Panc1 (cell line): Measurements from ENCODE around the gene VPS18. TPM values are rescaled to one million over a fixed set of nuclear protein-coding genes. Genes with fewer than 3 reads are reported as not detected.
A peak's percentile ranks its signal among the peaks of the same experiment; 100 is the strongest.

ENCODE experiments used
- ATAC-seq: fragments of 200-7000 bp; cut with Tn5 transposase; 2 replicates; pipeline ENCODE4 v1.9.1; 2020; ENCODE audit warnings: mild to moderate bottlenecking, moderate library complexity
- BruUV-seq: library from RNA; stranded (reverse); fragments of 400-500 nt; replicated peaks from 2 replicates; lab custom pipeline; 2021; lab: Mats Ljungman, UMichigan
- CTCF ChIA-PET: fragments of 300-600 bp; sonication (Branson Sonifier 250); formaldehyde crosslinking; loops from one replicate; lab custom pipeline; 2022; ENCODE audit warnings: antibody characterized with exemption; lab: Charles Lee
- POLR2A ChIA-PET: fragments of 300-600 bp; sonication (Branson Sonifier 250); formaldehyde crosslinking; loops from one replicate; lab custom pipeline; 2022; ENCODE audit warnings: antibody characterized with exemption; lab: Charles Lee
- DNase-seq: peaks from one replicate; pipeline ENCODE4 v3.0.0-alpha.2; 2010; ENCODE audit warnings: low read depth, low spot score
- H3K27ac ChIP-seq: 2 replicates; pipeline ENCODE4 v1.5.1; 2011; ENCODE audit warnings: mild to moderate bottlenecking, low read length, inconsistent platforms
- H3K27me3 ChIP-seq: fragments of 200-500 bp; sonication (Bioruptor generic); 2 replicates; pipeline ENCODE4 v1.6.0; 2014; ENCODE audit warnings: low read length, inconsistent platforms; ENCODE audit not compliant: control insufficient read depth, insufficient read depth
- H3K36me3 ChIP-seq: fragments of 200-500 bp; sonication (Bioruptor generic); 2 replicates; pipeline ENCODE4 v1.5.1; 2014; ENCODE audit warnings: inconsistent platforms, mild to moderate bottlenecking, low read length, moderate library complexity; ENCODE audit not compliant: control insufficient read depth, insufficient read depth
- H3K4me1 ChIP-seq: 2 replicates; pipeline ENCODE4 v1.5.1; 2011; ENCODE audit warnings: inconsistent platforms, mild to moderate bottlenecking, low read length, moderate library complexity; ENCODE audit not compliant: control insufficient read depth, insufficient read depth
- H3K4me3 ChIP-seq, 2 experiments: 2 replicates each; pipeline ENCODE4 v1.5.1; 2011 to 2012; ENCODE audit warnings: low read depth in 2 of 2, low read length in 2 of 2, mild to moderate bottlenecking in 2 of 2, inconsistent platforms in 1 of 2, moderate library complexity in 1 of 2
- H3K9me3 ChIP-seq: fragments of 200-500 bp; sonication (Bioruptor generic); 2 replicates; pipeline ENCODE4 v1.5.1; 2014; ENCODE audit warnings: low read depth, mild to moderate bottlenecking, inconsistent platforms, low read length, moderate library complexity; ENCODE audit not compliant: control insufficient read depth, insufficient read depth
- CTCF ChIP-seq: fragments of 450-650 bp; IDR thresholded peaks from 2 replicates; pipeline ENCODE4 v1.5.1; 2017; ENCODE audit warnings: mild to moderate bottlenecking
- POLR2AphosphoS5 ChIP-seq: IDR thresholded peaks from 2 replicates; pipeline ENCODE4 v1.6.1; 2012; ENCODE audit warnings: mild to moderate bottlenecking, low read depth, low read length, moderate library complexity
- REST ChIP-seq, 2 experiments: IDR thresholded peaks; 2 replicates each; pipeline ENCODE4 v1.6.1; 2011 to 2012; ENCODE audit warnings: low read depth in 2 of 2, control low read depth in 1 of 2, low read length in 1 of 2, mild to moderate bottlenecking in 1 of 2, moderate library complexity in 1 of 2; ENCODE audit not compliant: insufficient read depth in 1 of 2
- SIN3A ChIP-seq: IDR thresholded peaks from 2 replicates; pipeline ENCODE4 v1.6.1; 2012; ENCODE audit warnings: low read depth, mild to moderate bottlenecking, low read length, moderate library complexity, borderline replicate concordance; ENCODE audit not compliant: insufficient read depth
- TCF7L2 ChIP-seq: IDR thresholded peaks from 2 replicates; pipeline ENCODE4 v1.6.1; 2011; ENCODE audit warnings: mild to moderate bottlenecking, low read depth, low read length, inconsistent platforms
- in situ Hi-C: cut with HindIII; loops from 2 replicates; pipeline ENCODE4 v1.10.0; 2016; ENCODE audit warnings: low sequenced_read_pairs, low pct_unique_long_range_greater_than_20kb
- intact Hi-C: fragments of 100-400 bp; cut with micrococcal nuclease; formaldehyde crosslinking; loops from one replicate; pipeline ENCODE4 v1.10.0; 2022; ENCODE audit not compliant: unreplicated experiment
- total RNA-seq: library from RNA; stranded (reverse); gene quantifications from one replicate; pipeline ENCODE4 v1.2.1, GENCODE V29; 2021; ENCODE audit not compliant: unreplicated experiment

VPS18 gene
- total RNA-seq, 1 experiment from 2014 or later, result 46.7 TPM

DNA sequence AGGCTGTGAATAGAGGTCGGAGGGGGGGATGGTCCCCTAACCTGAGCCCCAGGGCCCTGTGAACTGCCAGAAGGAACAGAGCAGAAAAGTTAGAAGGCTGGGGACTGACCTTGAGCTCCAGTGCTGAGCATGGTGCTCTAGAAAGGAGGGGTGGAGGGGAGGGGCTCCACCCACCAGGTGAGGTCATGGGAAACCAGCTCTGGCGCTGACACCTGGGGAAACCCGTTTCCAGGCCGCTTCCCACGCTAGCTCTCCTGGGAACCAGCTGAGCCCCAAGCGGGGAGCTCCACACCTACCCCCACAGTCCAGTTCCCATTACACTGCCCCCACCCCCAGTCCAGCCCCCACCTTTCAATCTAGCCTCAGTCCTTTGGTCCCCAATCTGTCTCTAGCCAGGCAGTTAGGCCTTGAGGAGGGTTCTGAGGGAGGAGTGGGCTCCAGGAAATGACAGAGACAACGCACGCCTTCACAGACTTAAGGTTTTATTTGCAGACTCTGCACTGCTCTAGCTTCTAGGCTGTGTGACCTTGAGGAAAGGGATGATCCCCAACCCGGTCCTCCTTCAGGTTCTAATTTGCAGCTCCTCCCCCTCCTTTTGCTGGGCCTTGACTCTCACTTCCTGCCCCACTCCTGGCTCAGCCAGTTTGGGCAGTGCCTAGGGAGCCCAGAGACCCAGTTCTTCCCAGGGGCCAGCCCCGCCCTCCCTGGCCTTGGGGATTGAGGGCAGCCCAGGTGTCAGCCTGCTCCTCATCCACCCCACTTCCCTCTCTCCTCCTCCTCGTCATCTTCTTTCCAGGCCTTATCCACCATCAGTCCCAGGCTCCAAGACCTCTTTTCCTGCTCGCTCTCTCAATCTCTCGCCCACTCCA is 22.3 kb upstream of the VPS18 start:
- ATAC-seq (no peak), DNase-seq (no peak)
- POLR2A ChIA-PET, result interaction anchor here (0.6 to 0.7 kb wide), 2 partner anchors 10 to 12 kb away, joined by 4 read pairs; no protein-coding TSS in a partner anchor
- no TSS peak for BruUV-seq
- in situ Hi-C loops, result no loop called here
- H3K27me3 ChIP-seq, result no peaks in the 10 kb centered on the region
- TF ChIP-seq SIN3A, result no peak
- no peak overlapping the region for H3K4me3 ChIP-seq
- H3K36me3 ChIP-seq, result no peaks in the 10 kb centered on the region
- CTCF ChIA-PET, result interaction anchor here (0.9 to 6.6 kb wide), 2 partner anchors 14 to 22 kb away, joined by 9 to 70 read pairs; no protein-coding TSS in a partner anchor
- peaks cover 4% of the 10 kb centered on the region; the same call in 1 of the 2 replicates for H3K4me1 ChIP-seq
- H3K9me3 ChIP-seq, result no peaks in the 10 kb centered on the region
- H3K27ac ChIP-seq, result no peak overlapping the region
- intact Hi-C loops, result no loop called here

- TF ChIP-seq TCF7L2 (no peak), POLR2AphosphoS5 (no peak)
- in situ Hi-C loops, result no loop called here
- POLR2A ChIA-PET, result interaction anchor here (0.7 kb wide), 1 partner anchor 9 kb away, joined by 4 read pairs; no protein-coding TSS in a partner anchor
- no peaks in the 10 kb centered on the region for H3K27me3 ChIP-seq
- peaks cover 4% of the 10 kb centered on the region; the same call in 1 of the 2 replicates for H3K4me1 ChIP-seq
- BruUV-seq, result no TSS peak
- H3K27ac ChIP-seq, result no peak overlapping the region
- no peaks in the 10 kb centered on the region for H3K36me3 ChIP-seq
- no peak for ATAC-seq
- CTCF ChIA-PET, result interaction anchor here (0.6 to 6.6 kb wide), 7 partner anchors 11 to 410 kb away, joined by 3 to 70 read pairs (median 7); partner anchors contain the start of gene VPS18
- no peak for DNase-seq
- intact Hi-C loops, result no loop called here
- H3K9me3 ChIP-seq, result no peaks in the 10 kb centered on the region
- peak overlapping the region; percentile 51 to 59 for H3K4me3 ChIP-seq
Measured at GRCh38 chr15:40872791-40873693, 21.2 kb upstream of the VPS18 start.

GRCh38 chr15:40873694-40874561 is 20.3 kb upstream of the VPS18 start, which contains the start of gene RHOV:
Gene RHOV, minus strand, starts transcription at chr15:40874234. Its CDS starts 95 bp downstream, at chr15:40874139.
- H3K27me3 ChIP-seq, result no peaks in the 10 kb centered on the region
- peak within 1 kb of the TSS; percentile 51 to 59 for H3K4me3 ChIP-seq
- intact Hi-C loops, result no loop called here
- no TSS peak for BruUV-seq
- H3K27ac ChIP-seq, result no peak within 1 kb of the TSS
- peaks cover 4% of the 10 kb centered on the region; the same call in 1 of the 2 replicates for H3K4me1 ChIP-seq
- in situ Hi-C loops, result no loop called here
- H3K36me3 ChIP-seq, result no peaks in the 10 kb centered on the region
- ChIA-PET CTCF (interaction anchor here (0.6 to 6.6 kb wide), 7 partner anchors 10 to 411 kb away, joined by 3 to 70 read pairs (median 7); partner anchors contain the start of gene VPS18), POLR2A (no interaction called here)
- TF ChIP-seq SIN3A, result peak; percentile 32; the same call in 1 of the 2 replicates
- TF ChIP-seq CTCF, result no peak; the same call in 1 of the 2 replicates
- TF ChIP-seq REST (IDR thresholded peaks at IDR 0.05; ENCODE audit: insufficient read depth in 1 of 2, low read depth in 2 of 2, low read length in 1 of 2), result no peak
- TF ChIP-seq POLR2AphosphoS5, result no peak
- TF ChIP-seq TCF7L2, result no peak
- ATAC-seq (peak; percentile 94), DNase-seq (no peak)
- H3K9me3 ChIP-seq, result no peaks in the 10 kb centered on the region
